Measurements from ENCODE around the gene HESX1.

- no peak for TF ChIP-seq GMEB1 (CRISPR knock-in tag; IDR thresholded peaks at IDR 0.05)
- TF ChIP-seq ZNF282 (CRISPR knock-in tag; IDR thresholded peaks at IDR 0.05) = no peak
- TF ChIP-seq ZBTB17 (CRISPR knock-in tag; IDR thresholded peaks at IDR 0.05) = no peak
- no peak for TF ChIP-seq TCF7 (IDR thresholded peaks at IDR 0.05; ENCODE audit: borderline replicate concordance)
- no peak for TF ChIP-seq ELF4 (CRISPR knock-in tag; IDR thresholded peaks at IDR 0.05)
- no peak for TF ChIP-seq ADNP (tag; IDR thresholded peaks at IDR 0.05)
- no peak for TF ChIP-seq ATF2 (CRISPR knock-in tag; IDR thresholded peaks at IDR 0.05)
Measured at GRCh38 chr3:57170946-57171345, 28.8 kb downstream of the HESX1 start.
